Activated T-helper 1 cell treated with anti-CD3 and anti-CD28 coated beads, Interleukin-2, amount 50 U/mL, for 16 hours (primary cell): Measurements from ENCODE around the gene EVL.
A peak's percentile ranks its signal among the peaks of the same experiment; 100 is the strongest.

ENCODE experiments used
- DNase-seq, 2 donors: peaks; one replicate each; pipeline ENCODE4 v3.0.0-alpha.2; 2020; ENCODE audit warnings: low read depth in 1 of 2, low spot score in 1 of 2

EVL gene

GRCh38 chr14:100082723-100083122 is 17.5 kb downstream of the EVL start:
- DNase-seq = no peak

- no peak for DNase-seq
Observed at GRCh38 chr14:100083706-100084105, 18.5 kb downstream of the EVL start.

- DNase-seq = no peak
Observed at GRCh38 chr14:100084591-100084990, 19.4 kb downstream of the EVL start.

- no peak for DNase-seq
Observed at GRCh38 chr14:100085462-100085861, 20.2 kb downstream of the EVL start.

GRCh38 chr14:100086361-100086760 is 21.1 kb downstream of the EVL start:
- DNase-seq = no peak

GRCh38 chr14:100088226-100088625 is 23.0 kb downstream of the EVL start:
- DNase-seq = no peak

GRCh38 chr14:100091386-100091785 is 26.2 kb downstream of the EVL start:
- DNase-seq = no peak

GRCh38 chr14:100092832-100093231 is 27.6 kb downstream of the EVL start:
- no peak for DNase-seq

- no peak for DNase-seq
Observed at GRCh38 chr14:100093319-100093718, 28.1 kb downstream of the EVL start.

GRCh38 chr14:100096656-100097055 is 31.4 kb downstream of the EVL start:
- no peak for DNase-seq

- DNase-seq = no peak
Observed at GRCh38 chr14:100098171-100098570, 32.9 kb downstream of the EVL start.

- DNase-seq = no peak
Observed at GRCh38 chr14:100100032-100100703, 34.9 kb downstream of the EVL start.

GRCh38 chr14:100102156-100102785 is 37.0 kb downstream of the EVL start:
- no peak for DNase-seq

GRCh38 chr14:100103250-100104005 is 38.2 kb downstream of the EVL start:
- DNase-seq = no peak

- DNase-seq = no peak
Observed at GRCh38 chr14:100104006-100104352, 38.8 kb downstream of the EVL start.

- DNase-seq = no peak
Observed at GRCh38 chr14:100104523-100105300, 39.5 kb downstream of the EVL start.

- no peak for DNase-seq
Observed at GRCh38 chr14:100105357-100106169, 40.3 kb downstream of the EVL start.

GRCh38 chr14:100106250-100107112 is 41.3 kb downstream of the EVL start:
- DNase-seq = peak in 1 of 2 donors; percentile 43

- DNase-seq = no peak
Observed at GRCh38 chr14:100107236-100107635, 42.0 kb downstream of the EVL start.
